Choroid plexus epithelial cell (primary cell): Measurements from ENCODE around the gene RBMS3.

ENCODE experiments used
- DNase-seq: peaks from one replicate; pipeline ENCODE4 v3.0.0-alpha.2; 2010; ENCODE audit warnings: low read depth
- H3K4me3 ChIP-seq: 2 replicates; pipeline ENCODE4 v1.5.1; 2011; ENCODE audit warnings: low read depth, mild to moderate bottlenecking, control low read depth, low read length, moderate library complexity
- TF ChIP-seq, protein P1 (sequence below): conservative IDR thresholded peaks from 2 replicates; pipeline ENCODE4 v1.5.1; 2011; ENCODE audit warnings: low read depth, mild to moderate bottlenecking, control low read depth, inconsistent platforms, low read length, moderate library complexity

Gene RBMS3

GRCh38 chr3:29771602-29772001 lies 490.7 kb downstream of the RBMS3 start:
- TF ChIP-seq, protein P1, sequence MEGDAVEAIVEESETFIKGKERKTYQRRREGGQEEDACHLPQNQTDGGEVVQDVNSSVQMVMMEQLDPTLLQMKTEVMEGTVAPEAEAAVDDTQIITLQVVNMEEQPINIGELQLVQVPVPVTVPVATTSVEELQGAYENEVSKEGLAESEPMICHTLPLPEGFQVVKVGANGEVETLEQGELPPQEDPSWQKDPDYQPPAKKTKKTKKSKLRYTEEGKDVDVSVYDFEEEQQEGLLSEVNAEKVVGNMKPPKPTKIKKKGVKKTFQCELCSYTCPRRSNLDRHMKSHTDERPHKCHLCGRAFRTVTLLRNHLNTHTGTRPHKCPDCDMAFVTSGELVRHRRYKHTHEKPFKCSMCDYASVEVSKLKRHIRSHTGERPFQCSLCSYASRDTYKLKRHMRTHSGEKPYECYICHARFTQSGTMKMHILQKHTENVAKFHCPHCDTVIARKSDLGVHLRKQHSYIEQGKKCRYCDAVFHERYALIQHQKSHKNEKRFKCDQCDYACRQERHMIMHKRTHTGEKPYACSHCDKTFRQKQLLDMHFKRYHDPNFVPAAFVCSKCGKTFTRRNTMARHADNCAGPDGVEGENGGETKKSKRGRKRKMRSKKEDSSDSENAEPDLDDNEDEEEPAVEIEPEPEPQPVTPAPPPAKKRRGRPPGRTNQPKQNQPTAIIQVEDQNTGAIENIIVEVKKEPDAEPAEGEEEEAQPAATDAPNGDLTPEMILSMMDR = no peak
- no peak for DNase-seq
- H3K4me3 ChIP-seq = no peak overlapping the region

DNA sequence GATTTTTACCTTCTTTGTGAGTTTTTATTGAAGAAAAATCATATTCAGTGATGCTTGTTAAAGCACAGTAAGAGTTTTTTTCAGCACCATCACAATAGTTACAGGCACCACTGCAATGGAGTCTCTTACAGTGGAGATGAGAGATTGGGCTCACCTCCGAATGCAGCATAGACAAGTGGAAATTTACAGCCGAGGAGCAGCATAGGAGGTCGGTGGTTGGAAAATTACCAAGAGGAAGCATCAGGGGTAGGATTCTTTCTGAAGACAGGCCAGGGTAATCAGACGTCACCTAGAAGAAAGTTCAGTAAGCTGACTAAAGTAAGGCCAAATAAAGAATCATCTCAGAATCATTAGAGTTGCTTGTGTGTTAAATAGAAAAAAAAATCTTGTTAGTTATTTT lies 491.6 kb downstream of the RBMS3 start:
- TF ChIP-seq, protein P1 = no peak

GRCh38 chr3:29773481-29773880 lies 492.6 kb downstream of the RBMS3 start:
- TF ChIP-seq, protein P1 = no peak

More for the DNA sequence above, 491.6 kb downstream of the RBMS3 start:
- DNase-seq = no peak
- H3K4me3 ChIP-seq = no peak overlapping the region

DNA sequence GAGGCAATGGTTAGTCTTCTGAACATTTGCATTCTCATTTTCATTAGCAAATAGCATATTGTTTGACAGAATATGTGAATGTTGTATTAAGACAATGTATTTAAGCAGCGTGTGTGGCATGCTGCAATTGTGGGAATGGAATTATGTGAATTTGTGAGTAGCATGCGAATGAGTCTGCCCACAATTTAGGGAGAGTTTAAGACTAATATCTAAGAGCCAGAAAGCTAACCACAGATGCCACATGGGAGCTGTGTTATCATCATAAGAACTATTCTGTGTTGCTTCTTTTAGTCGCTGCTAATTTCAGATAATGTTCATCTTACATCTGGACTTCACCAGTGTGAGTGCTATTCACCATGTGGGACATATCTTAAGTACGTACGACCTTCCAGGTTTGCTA lies 494.5 kb downstream of the RBMS3 start:
- no peak for DNase-seq
- TF ChIP-seq, protein P1 = no peak
- H3K4me3 ChIP-seq = no peak overlapping the region

More at GRCh38 chr3:29773481-29773880, 492.6 kb downstream of the RBMS3 start:
- no peak overlapping the region for H3K4me3 ChIP-seq
- DNase-seq = no peak

GRCh38 chr3:29777869-29778268 lies 497.0 kb downstream of the RBMS3 start:
- no peak for DNase-seq
- no peak overlapping the region for H3K4me3 ChIP-seq
- TF ChIP-seq, protein P1 = no peak

- H3K4me3 ChIP-seq = no peak overlapping the region
- DNase-seq = no peak
- TF ChIP-seq, protein P1 = no peak
These were observed 508.8 kb downstream of the RBMS3 start for GRCh38 chr3:29789686-29790085.

GRCh38 chr3:29796808-29797207 lies 515.9 kb downstream of the RBMS3 start:
- TF ChIP-seq, protein P1 = no peak
- no peak for DNase-seq

More at GRCh38 chr3:29796808-29797207, 515.9 kb downstream of the RBMS3 start:
- H3K4me3 ChIP-seq = no peak overlapping the region
